ENCODE measurements around the gene TCF3.

GRCh38 chr19:1668486-1669270 is 16.3 kb upstream of the TCF3 start:
- TF ChIP-seq CTCF (IDR thresholded peaks at IDR 0.05; ENCODE audit: borderline replicate concordance, extremely low read depth, low read length, poor library complexity, severe bottlenecking) (no peak), EZH2 (IDR thresholded peaks at IDR 0.05; ENCODE audit: borderline replicate concordance, low read depth, low read length, severe bottlenecking) (no peak)
